G401.6 (cell line): ENCODE measurements around the gene PSMA6.
"Not testable (repeated sequence)": the region's sequence is repeated elsewhere in the genome, so short reads cannot be mapped to it uniquely, and the experiment has no call there.

ENCODE experiments used
- FAIRE-seq: peaks from 2 replicates; lab custom pipeline; 2012; peaks lifted over from hg19 to GRCh38; lab: Jason Lieb, UNC

PSMA6 gene

DNA sequence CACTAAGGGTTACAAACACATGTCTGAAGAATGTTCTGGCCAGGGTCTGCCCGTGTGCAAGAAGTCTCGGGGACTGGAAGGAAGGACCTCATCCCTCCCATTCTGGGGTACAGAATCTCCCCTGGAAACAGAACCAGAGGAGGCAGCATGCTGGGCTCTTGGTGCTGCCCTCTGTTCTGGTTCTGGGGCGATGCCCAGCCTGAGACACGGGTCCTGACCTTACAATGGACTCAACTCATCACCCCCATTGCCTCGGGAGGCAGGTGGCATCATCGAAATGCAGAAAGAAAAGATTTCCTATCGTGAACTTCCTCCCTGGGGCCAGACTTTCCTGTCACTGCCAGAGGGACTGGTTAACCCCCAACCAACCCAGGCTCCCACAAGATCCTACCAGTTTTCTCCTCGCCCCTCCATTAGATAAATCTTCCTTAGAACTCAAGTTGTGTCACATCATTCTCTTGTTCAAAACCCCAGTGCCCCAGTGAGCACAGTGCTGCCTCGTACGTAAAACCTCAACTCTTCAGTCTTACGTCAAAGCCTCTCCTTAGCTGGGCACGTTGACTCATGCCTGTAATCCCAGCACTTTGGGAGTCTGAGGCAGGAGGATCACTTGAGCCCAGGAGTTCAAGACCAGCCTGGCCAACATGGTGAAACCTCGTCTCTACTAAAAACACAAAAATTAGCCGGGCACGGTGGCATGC lies 52.1 kb downstream of the PSMA6 start:
- no peak for FAIRE-seq

DNA sequence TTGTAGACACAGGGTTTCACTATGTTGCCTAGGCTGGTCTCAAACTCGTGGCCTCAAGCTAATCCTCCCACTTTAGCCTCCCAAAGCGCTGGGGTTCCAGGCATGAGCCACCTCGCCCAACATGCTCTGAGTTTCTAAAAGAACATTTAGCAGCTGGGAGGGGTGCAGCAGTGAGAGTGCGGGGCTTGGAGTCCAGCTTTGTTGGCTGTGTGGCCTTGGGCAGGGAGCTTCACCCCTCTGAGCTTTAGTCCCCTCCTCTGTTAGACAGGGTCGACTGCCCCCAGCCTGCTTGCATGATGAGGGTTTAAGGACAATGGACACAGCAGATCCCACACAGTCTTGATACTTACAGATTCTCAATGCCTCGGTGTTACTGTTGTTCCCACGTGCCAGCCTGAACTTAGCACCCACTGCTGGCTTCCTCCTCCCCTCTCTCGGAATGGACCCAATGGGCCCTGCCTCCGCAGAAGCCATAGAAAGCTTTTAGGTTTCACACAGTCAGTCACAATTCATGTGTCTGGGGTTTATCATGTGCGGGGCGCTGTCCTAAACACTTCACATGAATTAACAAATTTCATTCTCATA lies 54.6 kb downstream of the PSMA6 start:
- no peak for FAIRE-seq

DNA sequence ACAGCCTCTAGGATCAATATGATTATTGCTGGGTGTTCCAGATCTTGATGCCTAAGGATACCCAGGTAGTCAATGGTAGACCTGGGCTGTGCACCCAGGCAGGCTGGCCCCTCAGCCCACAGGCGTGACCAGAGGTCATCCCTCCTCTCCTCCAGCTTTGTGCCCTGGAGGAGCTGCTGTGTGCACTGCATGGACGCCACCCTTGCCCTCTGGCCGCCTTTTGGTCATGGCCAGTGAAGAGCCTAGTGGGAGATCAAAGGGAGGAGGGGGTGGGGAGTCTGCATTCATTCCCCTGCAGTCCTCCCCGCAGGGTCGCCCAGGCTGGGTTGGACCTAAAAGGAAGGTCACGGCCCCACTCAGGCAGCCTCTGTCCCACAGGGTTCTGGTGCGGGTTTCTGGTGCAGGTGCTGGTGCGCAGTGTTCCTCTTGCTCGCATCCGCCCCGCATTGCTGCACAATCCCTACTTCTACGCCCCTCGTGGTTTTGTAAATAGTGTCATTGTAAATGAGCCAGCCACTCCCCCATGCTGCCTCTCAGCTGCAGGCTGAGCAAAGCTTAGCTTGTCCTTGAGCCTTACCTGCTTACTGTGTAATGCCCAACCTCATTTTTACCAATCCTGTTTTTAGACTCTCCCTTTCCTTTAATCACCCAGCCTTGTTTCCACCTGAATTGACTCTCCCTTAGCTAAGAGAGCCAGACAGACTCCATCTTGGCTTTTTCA lies 55.3 kb downstream of the PSMA6 start:
- no peak for FAIRE-seq

DNA sequence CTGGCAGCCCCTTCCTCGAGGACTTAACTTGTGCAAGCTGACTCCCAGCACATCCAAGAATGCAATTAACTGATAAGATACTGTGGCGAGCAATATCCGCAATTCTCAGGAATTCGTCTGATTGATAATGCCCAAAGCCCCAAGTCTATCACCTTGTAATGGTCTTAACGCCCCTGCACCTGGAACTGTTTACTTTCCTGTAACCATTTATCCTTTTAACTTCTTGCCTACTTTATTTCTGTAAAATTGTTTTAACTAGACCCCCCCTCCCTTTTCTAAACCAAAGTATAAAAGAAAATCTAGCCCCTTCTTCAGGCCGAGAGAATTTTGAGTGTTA lies 55.8 kb downstream of the PSMA6 start:
- not testable (repeated sequence) for FAIRE-seq

DNA sequence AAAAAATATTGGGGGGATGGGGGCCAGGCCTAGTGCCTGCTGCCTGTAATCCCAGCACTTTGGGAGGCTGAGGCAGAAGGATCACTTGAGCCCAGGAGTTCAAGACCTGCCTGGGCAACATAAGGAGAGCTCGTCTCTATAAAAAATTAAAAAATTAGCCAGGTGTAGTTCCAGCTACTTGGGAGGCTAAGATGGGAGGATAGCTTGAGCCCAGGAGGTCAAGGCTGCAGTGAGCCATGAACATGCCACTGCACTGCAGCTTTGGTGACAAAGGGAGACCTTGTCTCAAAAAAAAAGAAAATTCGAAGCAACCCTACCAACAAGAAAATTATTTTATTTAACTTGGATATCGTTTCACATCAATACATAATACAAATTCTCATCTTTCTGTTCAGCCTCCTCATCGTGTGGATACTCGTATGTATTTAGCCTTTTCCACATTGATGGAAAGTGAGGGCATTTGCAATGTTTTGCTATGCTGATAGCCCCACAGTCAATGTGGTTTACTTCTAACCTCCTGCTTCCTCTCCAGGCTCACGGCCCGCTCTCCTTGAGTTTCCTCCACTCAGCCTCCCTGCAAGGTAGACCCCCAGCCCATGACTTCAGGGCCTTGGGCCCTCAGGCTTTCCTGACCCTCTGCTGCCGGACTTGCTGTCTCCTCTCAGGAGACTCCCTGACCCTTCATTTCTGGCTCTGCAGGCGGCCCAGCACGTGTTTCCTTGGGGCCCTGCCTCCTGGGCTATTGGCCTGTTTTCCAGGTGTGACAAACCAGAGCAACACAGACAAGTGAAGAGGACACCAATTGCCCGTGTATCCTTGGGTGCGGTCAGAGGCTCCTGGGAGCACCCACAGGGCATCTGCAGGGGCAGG lies 57.5 kb downstream of the PSMA6 start:
- no peak for FAIRE-seq

DNA sequence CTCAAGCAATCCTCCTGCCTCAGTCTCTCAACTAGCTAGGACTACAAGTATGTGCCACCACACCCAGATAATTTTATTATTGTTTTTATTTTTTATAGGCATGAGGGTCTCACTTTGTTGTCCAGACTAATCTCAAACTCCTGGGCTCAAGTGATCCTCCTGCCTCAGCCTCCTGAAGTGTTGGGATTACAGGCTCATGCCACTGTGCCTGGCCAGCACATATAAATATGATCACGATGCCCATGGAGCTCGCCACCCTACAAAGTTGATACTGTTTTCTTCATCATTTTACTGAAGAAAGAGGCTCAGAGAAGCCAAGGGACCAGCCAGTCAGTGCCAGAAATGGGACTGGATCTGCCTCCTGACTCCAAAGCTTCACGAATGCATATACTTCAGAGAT lies 59.3 kb downstream of the PSMA6 start:
- FAIRE-seq = no peak

DNA sequence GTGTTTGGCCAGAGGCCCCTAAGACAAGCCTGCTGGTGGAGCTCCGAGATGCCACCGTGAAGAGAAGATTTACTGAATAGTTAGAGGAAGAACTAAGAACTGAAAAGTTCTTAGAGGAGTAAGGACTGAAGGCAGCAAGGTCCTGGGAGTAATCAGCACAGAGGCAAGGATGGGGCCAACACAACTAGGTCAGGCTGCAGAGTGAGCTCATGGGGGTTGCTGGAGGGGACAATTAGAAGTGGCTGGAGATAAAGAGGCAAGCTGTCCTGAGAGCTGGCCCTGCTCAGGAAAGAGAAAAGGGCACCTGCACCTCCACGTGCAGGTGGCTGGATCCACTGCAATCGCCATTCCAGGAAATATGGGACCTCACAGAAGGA lies 59.7 kb downstream of the PSMA6 start:
- FAIRE-seq = no peak

DNA sequence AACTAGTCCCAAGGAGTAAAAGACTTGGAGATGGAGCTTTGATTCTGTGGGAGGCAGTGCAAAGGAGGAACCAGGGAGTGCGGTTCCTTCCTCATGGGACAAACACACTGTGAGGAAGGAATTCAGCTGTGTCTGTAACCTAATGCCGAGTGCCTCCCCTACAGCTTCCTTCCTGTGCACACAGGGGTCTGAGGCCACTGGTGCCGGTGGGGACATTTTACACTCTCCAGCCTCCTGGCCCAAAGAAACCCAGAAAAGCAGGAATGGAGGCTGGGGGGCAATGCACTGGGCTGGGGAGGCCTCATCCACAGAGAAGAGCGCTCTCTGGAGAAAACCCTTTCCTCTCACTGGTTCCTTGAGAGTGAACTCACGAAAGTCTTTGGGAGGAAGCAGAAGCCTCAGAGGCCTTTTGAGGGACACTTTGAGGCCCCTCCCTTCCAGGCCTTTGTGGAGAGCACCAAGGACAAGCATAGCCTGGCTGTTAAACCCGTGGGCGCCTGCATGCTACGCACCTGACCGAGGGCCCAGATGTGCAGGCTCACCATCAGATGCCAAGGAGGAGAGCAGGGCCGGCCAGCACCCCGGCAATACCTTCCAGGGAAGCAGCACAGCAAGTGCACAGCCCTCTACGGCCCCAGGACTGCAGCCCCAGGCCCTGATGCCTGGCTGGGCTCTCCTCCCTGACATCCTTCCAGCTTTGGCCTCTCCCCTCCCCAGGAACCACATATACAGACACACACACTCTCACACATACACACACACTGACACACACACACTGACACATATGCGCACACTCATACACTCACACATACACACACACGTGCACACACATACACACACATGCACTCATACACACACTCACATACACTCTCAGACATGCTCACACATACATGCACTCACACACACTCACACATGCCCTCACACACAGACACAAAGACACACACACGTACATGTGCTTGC lies 60.4 kb downstream of the PSMA6 start:
- no peak for FAIRE-seq

DNA sequence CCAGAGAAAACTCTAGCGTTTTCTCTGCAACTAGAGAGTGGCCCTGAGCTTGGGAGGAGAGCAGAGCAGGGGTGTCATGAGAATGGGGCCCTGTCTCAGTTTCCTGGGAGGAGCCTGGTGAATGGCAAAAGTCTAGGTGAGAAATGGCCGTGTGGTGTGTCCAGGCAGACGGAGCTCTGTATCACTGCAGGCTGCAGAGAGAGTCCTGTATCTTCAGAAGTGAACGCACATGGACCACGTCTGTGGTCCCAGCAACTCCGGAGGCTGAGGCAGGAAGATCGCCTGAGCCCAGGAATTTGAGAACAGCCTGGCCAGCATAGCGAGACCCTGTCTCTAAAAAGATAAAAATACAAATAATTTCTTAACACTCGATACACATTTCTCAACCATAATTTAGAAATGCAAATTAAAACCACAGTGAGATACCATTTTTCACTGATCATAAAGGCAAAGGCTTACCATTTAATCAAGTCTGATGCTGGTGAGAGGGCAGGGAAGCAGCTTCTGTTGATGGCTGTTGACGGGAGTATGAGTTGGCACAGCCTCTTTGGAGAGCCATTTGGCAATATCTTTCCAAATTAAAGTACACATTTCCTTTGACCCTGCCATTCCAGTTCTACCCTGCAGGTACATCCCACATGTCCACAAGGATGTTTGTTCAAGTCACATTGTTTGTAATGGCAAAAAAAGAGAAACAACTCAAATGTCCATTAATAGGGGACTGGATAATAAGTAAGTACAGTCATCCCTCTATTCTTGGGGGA lies 61.4 kb downstream of the PSMA6 start:
- FAIRE-seq = no peak

DNA sequence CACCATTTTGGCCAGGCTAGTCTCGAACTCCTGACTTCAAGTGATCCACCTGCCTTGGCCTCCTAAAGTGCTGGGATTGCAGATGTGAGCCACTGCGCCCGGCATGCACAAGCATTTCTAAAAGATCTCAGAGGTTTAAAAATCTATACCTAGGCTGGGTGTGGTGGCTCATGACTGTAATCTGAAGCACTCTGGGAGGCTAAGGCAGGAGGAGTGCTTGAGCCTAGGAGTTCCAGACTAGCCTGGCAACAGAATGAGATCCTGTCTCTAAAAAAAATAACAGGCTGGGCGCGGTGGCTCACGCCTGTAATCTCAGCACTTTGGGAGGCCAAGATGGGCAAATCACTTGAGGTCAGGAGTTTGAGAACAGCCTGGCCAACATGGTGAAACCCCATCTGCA lies 63.1 kb downstream of the PSMA6 start:
- not testable (repeated sequence) for FAIRE-seq

DNA sequence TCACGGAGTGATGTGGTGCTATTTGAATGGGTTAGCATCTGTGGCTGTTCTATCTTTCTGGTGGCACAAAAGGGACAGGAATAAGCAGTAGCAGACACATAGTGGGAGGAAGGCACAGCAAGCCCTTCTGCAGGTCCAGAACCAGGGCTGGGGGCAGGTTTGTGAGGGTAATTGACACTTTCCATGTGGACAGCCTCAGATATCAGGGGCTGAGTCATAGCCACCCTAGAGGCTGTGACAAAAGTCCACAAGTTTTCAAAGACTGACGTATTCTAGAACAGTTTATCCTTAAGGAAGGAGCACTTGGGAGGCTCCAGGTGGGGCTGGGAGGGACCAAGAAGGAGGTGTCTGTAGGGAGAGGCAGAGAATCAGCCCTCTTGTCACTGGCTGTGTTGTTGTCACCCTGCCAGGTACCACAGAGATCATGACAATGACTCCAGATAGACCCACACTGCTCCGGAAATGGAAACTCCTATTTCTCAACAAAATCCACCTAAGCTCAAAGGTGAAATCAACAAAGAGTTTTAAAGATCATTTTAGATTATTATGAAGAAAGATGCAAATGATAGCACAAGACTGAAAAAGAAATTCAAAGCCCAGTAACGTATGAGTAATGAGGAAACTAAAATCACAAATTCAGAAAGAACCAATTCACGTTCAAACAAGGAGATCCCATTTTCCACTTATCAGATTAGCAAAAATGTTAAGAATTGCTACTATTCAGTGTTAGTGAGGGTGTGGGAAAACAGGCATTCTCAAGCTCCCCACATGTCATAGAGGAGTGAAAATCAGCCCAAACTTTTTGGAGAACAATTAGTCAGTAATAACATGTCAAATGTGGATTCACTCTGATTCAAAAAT lies 64.0 kb downstream of the PSMA6 start:
- FAIRE-seq = no peak

DNA sequence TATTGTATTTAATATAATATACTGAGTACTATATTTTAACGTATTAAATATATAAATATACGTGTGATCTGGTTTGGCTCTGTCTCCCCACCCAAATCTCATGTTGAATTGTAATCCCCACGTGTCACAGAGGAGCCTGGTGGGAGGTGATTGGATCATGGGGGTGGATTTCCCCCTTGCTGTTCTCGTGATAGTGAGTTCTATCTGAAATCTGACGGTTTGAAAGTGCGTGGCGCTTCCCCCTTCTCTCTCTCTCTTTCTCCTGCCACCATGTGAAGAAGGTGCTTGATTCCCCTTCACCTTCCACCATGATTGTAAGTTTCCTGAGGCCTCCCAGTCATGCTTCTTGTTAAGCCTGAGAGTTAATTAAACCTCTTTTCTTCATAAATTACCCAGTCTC lies 67.5 kb downstream of the PSMA6 start:
- FAIRE-seq = not testable (repeated sequence)

DNA sequence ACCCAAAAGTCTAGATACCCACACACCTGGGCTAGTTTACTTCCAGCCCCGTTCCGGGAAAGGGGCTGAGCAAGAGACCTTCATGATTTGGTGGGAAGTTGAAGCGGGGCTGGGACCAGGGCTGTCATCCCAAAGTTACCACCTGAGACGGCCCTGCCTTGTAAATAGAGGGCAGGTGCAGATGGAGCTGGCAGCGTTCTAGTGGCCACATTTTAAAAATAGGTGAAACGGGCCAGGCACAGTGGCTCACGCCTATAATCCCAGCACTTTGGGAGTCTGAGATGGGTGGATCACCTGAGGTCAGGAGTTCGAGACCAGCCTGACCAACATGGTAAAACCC lies 68.9 kb downstream of the PSMA6 start:
- FAIRE-seq = no peak

DNA sequence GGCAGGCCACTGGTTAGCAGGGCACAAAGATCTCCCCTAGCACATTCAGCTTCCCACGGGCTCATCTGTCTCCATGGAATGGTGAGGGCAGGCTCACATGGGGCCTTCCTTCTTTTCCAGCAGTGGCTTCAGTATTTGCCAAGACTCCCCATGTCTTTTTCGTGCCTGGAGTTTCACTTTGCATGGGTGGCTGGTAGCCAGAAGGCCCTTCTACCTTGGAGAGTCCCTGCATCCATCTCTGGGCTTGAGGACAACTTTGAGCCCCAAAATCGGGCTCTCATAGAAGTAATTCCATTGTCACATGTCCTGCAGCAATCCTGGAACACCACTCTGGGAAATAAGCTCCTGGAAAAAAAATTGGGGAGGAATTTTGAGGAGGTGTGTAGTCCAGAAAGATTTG lies 70.3 kb downstream of the PSMA6 start:
- FAIRE-seq = no peak

DNA sequence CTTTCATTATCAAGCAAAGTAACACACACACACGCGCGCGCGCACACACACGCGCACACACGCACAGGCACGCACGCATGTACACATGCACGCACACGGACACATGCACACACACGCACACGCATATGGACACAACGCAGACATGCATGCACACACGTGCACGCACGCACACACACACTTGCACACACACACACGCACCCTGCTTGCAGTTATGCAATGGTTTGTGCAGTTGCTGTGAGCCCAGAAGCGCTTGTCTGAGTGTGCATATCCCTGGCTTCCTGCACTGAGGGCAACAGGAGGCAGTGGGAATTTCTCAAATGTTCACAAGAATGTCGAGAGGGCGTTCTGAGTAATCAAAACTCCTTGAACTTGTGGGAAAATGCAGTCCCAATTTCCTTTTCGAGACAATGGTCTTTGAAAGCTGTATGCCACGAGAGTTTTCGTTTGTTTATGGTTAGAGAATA lies 70.8 kb downstream of the PSMA6 start:
- no peak for FAIRE-seq

DNA sequence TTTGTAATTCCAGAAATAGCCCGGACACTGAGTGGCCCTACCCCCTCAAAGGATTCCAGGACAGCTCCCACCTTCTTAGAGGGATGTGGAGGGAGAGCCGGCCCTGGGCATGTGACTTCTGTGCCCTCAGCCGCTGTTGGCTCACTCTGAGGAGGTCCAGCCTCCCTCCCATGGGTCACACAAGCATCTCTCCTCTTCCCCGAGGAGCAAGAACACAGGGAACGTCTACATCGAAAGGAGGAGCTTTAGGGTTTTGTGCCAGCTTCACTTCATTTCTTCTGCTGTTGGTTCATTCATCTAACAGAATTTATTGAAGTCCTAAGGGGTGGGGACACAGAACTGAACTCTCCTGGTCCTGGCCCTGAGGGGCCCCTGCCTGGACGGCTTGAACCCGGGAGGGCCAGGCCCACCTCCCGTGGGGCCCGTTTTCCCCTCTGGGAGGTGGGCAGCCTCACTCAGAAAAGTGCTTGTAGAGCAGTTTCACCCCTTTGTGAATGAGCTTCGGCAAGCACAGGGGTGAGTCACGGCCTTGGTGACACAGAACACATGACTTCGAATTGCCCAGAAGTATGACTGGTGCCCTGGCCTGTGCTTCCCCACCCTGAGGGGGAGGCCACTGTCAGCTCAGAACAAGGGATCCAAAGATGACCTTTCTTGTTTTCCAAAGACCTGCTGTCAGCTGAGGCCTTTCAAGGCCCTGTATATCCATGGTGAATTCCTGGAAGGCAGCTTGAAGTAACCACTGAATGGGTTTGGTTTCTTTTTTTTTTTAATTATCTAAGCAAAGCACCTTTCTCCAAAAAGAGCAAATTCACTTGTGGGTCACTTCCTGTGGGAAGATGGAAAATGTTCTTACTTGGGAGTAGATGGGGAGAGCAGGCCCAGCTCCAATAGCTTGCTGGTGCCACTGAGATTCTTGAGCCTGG lies 73.2 kb downstream of the PSMA6 start:
- peak; percentile 58 for FAIRE-seq

DNA sequence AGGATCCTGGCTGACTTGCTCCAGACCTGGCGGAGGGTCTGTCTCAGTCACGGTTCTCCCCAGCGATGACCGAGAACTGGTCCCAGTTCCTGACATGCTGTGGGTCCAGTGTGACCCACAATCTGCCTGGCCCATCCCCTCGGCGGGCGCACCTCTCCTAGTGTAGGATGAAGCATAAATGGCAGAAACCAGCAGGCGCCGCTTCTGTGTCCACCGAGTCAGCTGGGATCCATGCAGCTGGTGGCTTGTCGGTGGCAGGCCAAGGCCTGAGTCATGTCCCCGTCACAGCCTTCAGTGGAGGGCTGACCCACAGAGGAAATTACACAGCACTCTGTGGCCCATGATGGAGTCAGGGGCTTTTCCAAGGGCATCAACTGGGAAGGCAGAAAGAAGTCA lies 73.9 kb downstream of the PSMA6 start:
- FAIRE-seq = no peak

DNA sequence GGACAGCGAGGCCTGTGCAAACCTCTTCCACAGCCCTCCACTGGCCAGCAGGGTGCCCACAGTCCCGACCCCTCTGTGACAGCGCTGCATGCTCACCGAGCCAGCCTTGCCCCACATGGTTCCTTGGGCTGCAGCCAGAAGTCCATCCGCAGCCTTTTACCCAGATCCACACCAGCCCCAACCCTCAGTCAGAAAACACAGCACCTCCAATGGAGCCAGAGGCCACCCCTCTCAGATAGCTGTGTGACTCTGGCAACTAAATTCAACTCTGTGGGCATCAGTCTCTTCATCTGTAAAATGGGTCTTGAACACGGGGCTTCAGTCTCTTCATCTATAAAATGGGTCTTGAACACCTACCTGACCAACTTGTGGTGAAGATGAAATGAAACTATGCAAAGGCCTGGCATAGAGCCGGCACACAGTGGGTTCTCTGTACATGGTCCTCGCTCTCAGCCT lies 74.4 kb downstream of the PSMA6 start:
- FAIRE-seq = no peak

DNA sequence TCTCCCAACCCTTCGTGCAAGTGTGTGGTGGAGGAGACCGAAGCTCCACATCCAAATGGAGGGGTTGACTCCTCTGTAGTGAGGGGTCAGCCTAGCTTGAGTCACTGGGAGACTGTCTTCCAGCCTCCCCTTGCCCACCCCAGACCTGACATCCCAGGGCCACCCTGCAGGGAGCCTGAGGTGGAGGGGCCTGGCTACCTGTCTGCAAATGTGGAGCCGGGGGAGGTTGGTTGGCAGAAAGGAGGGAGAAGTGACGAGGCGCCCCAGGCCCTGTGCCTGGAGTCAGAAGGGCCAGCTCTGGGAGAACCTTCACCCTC lies 74.8 kb downstream of the PSMA6 start:
- FAIRE-seq = no peak
